ENCODE data around the gene DOCK9.

- TF ChIP-seq CTCF (IDR thresholded peaks at IDR 0.05) (no peak), POLR2A (IDR thresholded peaks at IDR 0.05) (no peak)
Measured at GRCh38 chr13:98999639-98999952, 21.7 kb upstream of the DOCK9 start.

All from right lobe of liver (tissue), 4 donors.